Measurements from ENCODE around the gene BPIFA1. TPM values are rescaled to one million over a fixed set of nuclear protein-coding genes. Genes with fewer than 3 reads are reported as not detected.

The BPIFA1 gene
- total RNA-seq, 2 experiments from 2014 or later: not detected

DNA sequence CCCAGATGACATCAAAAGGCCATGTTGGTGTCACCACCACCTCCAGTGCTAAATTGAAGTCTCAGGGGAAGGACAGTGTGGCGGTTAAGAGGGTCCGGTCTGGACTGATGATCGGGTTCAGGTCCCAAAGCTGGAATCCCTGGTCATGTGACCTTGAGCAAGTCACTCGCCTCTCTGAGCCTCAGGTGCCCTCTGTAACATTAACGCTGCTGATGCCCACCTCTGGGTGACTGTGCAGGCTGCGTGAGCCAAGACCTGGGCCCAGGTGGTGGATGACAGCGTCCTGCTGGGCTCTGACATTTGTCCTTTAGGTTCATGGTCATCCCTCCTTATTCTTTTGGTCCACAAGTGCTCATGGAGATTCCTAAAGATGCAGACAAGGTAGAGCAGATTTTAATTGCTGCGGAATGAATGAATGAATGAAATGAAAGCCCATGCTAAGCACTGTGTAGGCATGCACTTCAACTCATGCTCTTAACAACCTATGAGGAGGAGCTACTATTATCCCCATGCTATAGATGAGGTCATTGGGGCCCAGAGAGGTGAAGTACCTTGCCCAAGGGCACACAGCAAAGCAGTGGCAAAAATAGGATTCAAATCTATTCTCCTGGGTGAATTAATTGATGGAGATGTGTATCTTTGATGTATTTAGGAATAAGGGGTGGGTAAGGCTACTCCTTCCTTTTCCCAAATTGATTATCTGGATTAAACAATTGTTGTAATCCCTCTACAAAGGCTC, 46.6 kb downstream of the BPIFA1 start:
- ChIA-PET POLR2A (no interaction called here), CTCF (ENCODE audit: unreplicated experiment) (no interaction called here)
- no peak overlapping the region for H3K27ac ChIP-seq (ENCODE audit: low read depth, low read length, poor library complexity, severe bottlenecking)
- H3K9me3 ChIP-seq (ENCODE audit: low read length): no peaks in the 10 kb centered on the region
- TF ChIP-seq EZH2phosphoT487 (IDR thresholded peaks at IDR 0.05; ENCODE audit: borderline replicate concordance, low read depth, low read length): no peak
- TF ChIP-seq, protein P1, sequence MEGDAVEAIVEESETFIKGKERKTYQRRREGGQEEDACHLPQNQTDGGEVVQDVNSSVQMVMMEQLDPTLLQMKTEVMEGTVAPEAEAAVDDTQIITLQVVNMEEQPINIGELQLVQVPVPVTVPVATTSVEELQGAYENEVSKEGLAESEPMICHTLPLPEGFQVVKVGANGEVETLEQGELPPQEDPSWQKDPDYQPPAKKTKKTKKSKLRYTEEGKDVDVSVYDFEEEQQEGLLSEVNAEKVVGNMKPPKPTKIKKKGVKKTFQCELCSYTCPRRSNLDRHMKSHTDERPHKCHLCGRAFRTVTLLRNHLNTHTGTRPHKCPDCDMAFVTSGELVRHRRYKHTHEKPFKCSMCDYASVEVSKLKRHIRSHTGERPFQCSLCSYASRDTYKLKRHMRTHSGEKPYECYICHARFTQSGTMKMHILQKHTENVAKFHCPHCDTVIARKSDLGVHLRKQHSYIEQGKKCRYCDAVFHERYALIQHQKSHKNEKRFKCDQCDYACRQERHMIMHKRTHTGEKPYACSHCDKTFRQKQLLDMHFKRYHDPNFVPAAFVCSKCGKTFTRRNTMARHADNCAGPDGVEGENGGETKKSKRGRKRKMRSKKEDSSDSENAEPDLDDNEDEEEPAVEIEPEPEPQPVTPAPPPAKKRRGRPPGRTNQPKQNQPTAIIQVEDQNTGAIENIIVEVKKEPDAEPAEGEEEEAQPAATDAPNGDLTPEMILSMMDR (conservative IDR thresholded peaks at IDR 0.05; ENCODE audit: low read length): no peak
- H3K4me3 ChIP-seq (ENCODE audit: low read depth, low read length, poor library complexity, severe bottlenecking): no peak overlapping the region
- H3K79me2 ChIP-seq (ENCODE audit: insufficient read depth, low read depth, low read length): no peaks in the 10 kb centered on the region
- H4K20me1 ChIP-seq (ENCODE audit: insufficient read depth, low read length): no peaks in the 10 kb centered on the region
- no TSS peak for BruUV-seq (replicated peaks)
- H3K4me2 ChIP-seq (ENCODE audit: low read length): no peak overlapping the region
- H3K9me2 ChIP-seq (ENCODE audit: insufficient read depth, low read length): no peaks in the 10 kb centered on the region
- intact Hi-C loops (cut with micrococcal nuclease; ENCODE audit: unreplicated experiment): no loop called here
- no peaks in the 10 kb centered on the region for H3K36me3 ChIP-seq (ENCODE audit: insufficient read depth, low read length)
- no peak overlapping the region for H2AFZ ChIP-seq (ENCODE audit: low read length)
- no peak for DNase-seq (ENCODE audit: low spot score)
- no peaks in the 10 kb centered on the region for H3K4me1 ChIP-seq (ENCODE audit: insufficient read depth, low read length, poor library complexity, severe bottlenecking)

DNA sequence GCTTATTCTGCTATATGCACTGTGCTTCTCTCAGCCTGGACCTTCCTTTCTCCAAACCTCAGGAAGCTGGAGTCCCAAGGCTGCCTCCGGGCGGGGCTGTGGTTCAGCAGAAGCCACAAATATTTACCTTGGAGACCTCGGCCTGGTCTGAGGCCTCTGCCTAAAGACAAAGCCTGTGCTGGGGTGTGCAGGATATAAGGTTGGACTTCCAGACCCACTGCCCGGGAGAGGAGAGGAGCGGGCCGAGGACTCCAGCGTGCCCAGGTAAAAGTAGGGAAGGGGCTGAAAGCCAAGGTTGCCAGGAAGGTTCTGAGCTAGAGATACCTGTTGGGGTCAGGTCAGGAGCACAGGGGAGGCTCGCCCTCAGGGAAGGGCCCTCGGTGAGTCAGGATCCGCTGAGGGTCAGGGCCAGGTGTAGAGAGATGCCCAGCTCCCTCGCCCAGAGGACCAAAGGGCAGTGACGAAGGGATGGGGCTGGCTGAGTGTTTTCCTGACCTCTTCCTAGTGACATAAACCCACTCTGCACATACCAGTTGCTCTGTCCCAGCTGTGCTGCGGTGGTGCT, 47.3 kb downstream of the BPIFA1 start, which contains the start of gene BPIFB1:
TSS of gene BPIFB1 (plus strand) at position 224 of the 565 bp plus-strand sequence. CDS start 2,860 bp downstream, outside the sequence.
- POLR2A ChIA-PET: no interaction called here
- no peak within 1 kb of the TSS for H3K27ac ChIP-seq (ENCODE audit: low read depth, low read length, poor library complexity, severe bottlenecking)
- no peak for DNase-seq (ENCODE audit: low spot score)
- intact Hi-C loops (cut with micrococcal nuclease; ENCODE audit: unreplicated experiment): no loop called here
- H4K20me1 ChIP-seq (ENCODE audit: insufficient read depth, low read length): no peaks in the 10 kb centered on the region
- TF ChIP-seq, protein P1 (conservative IDR thresholded peaks at IDR 0.05; ENCODE audit: low read length): no peak
- TF ChIP-seq EZH2phosphoT487 (IDR thresholded peaks at IDR 0.05; ENCODE audit: borderline replicate concordance, low read depth, low read length): no peak
- no TSS peak for BruUV-seq (replicated peaks)
- CTCF ChIA-PET (ENCODE audit: unreplicated experiment): no interaction called here
- no peak within 1 kb of the TSS for H2AFZ ChIP-seq (ENCODE audit: low read length)
- H3K9me2 ChIP-seq (ENCODE audit: insufficient read depth, low read length): no peaks in the 10 kb centered on the region
- no peaks in the 10 kb centered on the region for H3K4me1 ChIP-seq (ENCODE audit: insufficient read depth, low read length, poor library complexity, severe bottlenecking)
- no peaks in the 10 kb centered on the region for H3K9me3 ChIP-seq (ENCODE audit: low read length)
- H3K36me3 ChIP-seq (ENCODE audit: insufficient read depth, low read length): no peaks in the 10 kb centered on the region
- H3K79me2 ChIP-seq (ENCODE audit: insufficient read depth, low read depth, low read length): no peaks in the 10 kb centered on the region
- H3K4me2 ChIP-seq (ENCODE audit: low read length): no peak within 1 kb of the TSS
- H3K4me3 ChIP-seq (ENCODE audit: low read depth, low read length, poor library complexity, severe bottlenecking): no peak within 1 kb of the TSS

DNA sequence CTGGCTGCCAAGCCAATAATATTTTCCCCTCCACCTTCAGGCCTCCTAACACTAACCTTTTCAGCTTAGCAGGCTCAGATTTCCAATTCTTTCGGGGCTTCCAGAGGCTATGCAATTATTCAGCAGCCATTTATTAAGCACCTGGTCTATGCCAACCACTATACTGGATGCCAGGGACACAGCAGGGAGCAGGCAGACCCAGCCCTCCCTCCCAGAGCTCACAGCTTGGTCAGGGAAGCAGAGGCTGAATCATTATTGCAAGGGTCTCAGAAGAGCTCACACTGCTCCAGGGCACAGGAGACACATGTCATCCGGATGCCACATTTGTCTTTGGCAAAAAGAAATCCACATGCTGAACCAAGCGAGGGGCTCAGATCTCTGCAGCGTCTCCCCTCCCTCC, 48.5 kb downstream of the BPIFA1 start:
- H3K36me3 ChIP-seq (ENCODE audit: insufficient read depth, low read length): no peaks in the 10 kb centered on the region
- H3K4me3 ChIP-seq (ENCODE audit: low read depth, low read length, poor library complexity, severe bottlenecking): no peak overlapping the region
- H3K9me2 ChIP-seq (ENCODE audit: insufficient read depth, low read length): no peaks in the 10 kb centered on the region
- DNase-seq (ENCODE audit: low spot score): no peak
- no peak overlapping the region for H3K27ac ChIP-seq (ENCODE audit: low read depth, low read length, poor library complexity, severe bottlenecking)
- no peaks in the 10 kb centered on the region for H3K4me1 ChIP-seq (ENCODE audit: insufficient read depth, low read length, poor library complexity, severe bottlenecking)
- intact Hi-C loops (cut with micrococcal nuclease; ENCODE audit: unreplicated experiment): no loop called here
- H4K20me1 ChIP-seq (ENCODE audit: insufficient read depth, low read length): no peaks in the 10 kb centered on the region
- ChIA-PET CTCF (ENCODE audit: unreplicated experiment) (interaction anchor here (0.6 kb wide), 1 partner anchor 78 kb away, joined by 3 read pairs; no protein-coding TSS in a partner anchor), POLR2A (no interaction called here)
- no peaks in the 10 kb centered on the region for H3K9me3 ChIP-seq (ENCODE audit: low read length)
- TF ChIP-seq, protein P1 (conservative IDR thresholded peaks at IDR 0.05; ENCODE audit: low read length): no peak
- no peak for TF ChIP-seq EZH2phosphoT487 (IDR thresholded peaks at IDR 0.05; ENCODE audit: borderline replicate concordance, low read depth, low read length)
- no peaks in the 10 kb centered on the region for H3K79me2 ChIP-seq (ENCODE audit: insufficient read depth, low read depth, low read length)
- H3K4me2 ChIP-seq (ENCODE audit: low read length): no peak overlapping the region
- H2AFZ ChIP-seq (ENCODE audit: low read length): no peak overlapping the region
- no TSS peak for BruUV-seq (replicated peaks)

Data from OCI-LY7 (cell line).